Gastroesophageal sphincter (tissue), 3 donors: Measurements from ENCODE around the gene ZBTB7C.

Experiments used
- CTCF ChIP-seq, 4 experiments: fragments of 200-600 bp in 2 of 4; fragments of 450-650 bp in 2 of 4; sonication (generic) in 1 of 4; IDR thresholded peaks; one replicate each; pipeline ENCODE4 v1.5.1; 2017 to 2019; ENCODE audit warnings: antibody characterized with exemption in 4 of 4, mild to moderate bottlenecking in 2 of 4, moderate library complexity in 2 of 4
- EP300 ChIP-seq: sonication (generic); formaldehyde crosslinking; IDR thresholded peaks from one replicate; pipeline ENCODE4 v1.6.1; 2017; ENCODE audit warnings: antibody characterized with exemption, mild to moderate bottlenecking
- POLR2A ChIP-seq, 2 donors: fragments of 450-650 bp; IDR thresholded peaks; one replicate each; pipeline ENCODE4 v1.6.1; 2017; ENCODE audit warnings: antibody characterized with exemption in 2 of 2, mild to moderate bottlenecking in 2 of 2, moderate library complexity in 1 of 2

DNA sequence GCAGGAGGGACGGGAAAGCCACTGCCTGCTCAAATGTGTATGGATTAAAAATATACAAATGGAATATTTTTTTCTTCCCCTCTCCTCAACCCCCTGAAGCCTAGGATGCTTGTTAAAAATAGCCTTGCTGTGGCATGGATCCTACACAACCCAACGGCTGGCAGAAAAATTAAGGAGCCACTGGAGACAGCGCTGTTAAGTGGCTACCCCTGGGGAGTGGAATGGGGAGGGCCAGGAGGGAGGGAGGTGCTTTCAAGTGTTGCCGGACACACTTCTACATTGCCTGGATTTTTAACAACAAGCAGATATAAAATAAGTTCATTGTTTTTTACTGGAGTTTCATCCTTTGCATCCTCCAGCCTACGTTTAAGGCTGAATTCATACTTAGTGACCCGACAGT, 66.6 kb downstream of the ZBTB7C start:
- no peak for TF ChIP-seq POLR2A (IDR thresholded peaks at IDR 0.05)
- TF ChIP-seq EP300: no peak
- TF ChIP-seq CTCF (IDR thresholded peaks at IDR 0.05): no peak
